HEK293 (cell line): ENCODE data around the gene EXOG.

ENCODE experiments used
- CTCF ChIA-PET: fragments of 350-600 bp; formaldehyde crosslinking; extraction: SDS; loops from one replicate; lab custom pipeline; 2021; ENCODE audit warnings: antibody characterized with exemption; lab: Yijun Ruan, JAX
- POLR2A ChIA-PET: fragments of 300-600 bp; formaldehyde crosslinking; extraction: SDS; loops from one replicate; lab custom pipeline; 2020; ENCODE audit warnings: antibody characterized with exemption, inconsistent platforms; lab: Yijun Ruan, JAX
- H3K27ac ChIP-seq: fragments of 200-500 bp; sonication (Bioruptor generic); 2 replicates; pipeline ENCODE4 v1.5.1; 2014; ENCODE audit warnings: low read depth, low read length, control low read depth, inconsistent platforms; ENCODE audit errors: extremely low read depth
- H3K36me3 ChIP-seq, 2 experiments: fragments of 200-500 bp in 1 of 2; sonication (Bioruptor generic) in 1 of 2; 1 replicate in 1 of 2; 2 replicates in 1 of 2; pipeline ENCODE4 v1.5.1; 2014 to 2017; ENCODE audit warnings: inconsistent platforms in 2 of 2, low read length in 2 of 2; ENCODE audit not compliant: control insufficient read depth in 2 of 2, insufficient read depth in 1 of 2
- H3K4me1 ChIP-seq: fragments of 200-500 bp; sonication (Bioruptor generic); 2 replicates; pipeline ENCODE4 v1.5.1; 2014; ENCODE audit warnings: mild to moderate bottlenecking, low read length, inconsistent platforms; ENCODE audit not compliant: control insufficient read depth, insufficient read depth
- H3K4me3 ChIP-seq: 2 replicates; pipeline ENCODE4 v1.5.1; 2011; ENCODE audit warnings: low read depth, mild to moderate bottlenecking, control low read depth, low read length, moderate library complexity
- H3K9me3 ChIP-seq: fragments of 200-500 bp; sonication (Bioruptor generic); 2 replicates; pipeline ENCODE4 v1.5.1; 2014; ENCODE audit warnings: low read depth, low read length, inconsistent platforms; ENCODE audit not compliant: control insufficient read depth, insufficient read depth
- BCL11A ChIP-seq: fragments of 450-650 bp; formaldehyde crosslinking; IDR thresholded peaks from 2 replicates; pipeline ENCODE4 v1.5.1; 2016; ENCODE audit warnings: low read depth, missing biosample characterization, missing genetic modification characterization
- KLF17 ChIP-seq: fragments of 450-650 bp; formaldehyde crosslinking; IDR thresholded peaks from 2 replicates; pipeline ENCODE4 v1.5.1; 2016; ENCODE audit warnings: missing biosample characterization, missing genetic modification characterization
- PRDM4 ChIP-seq: fragments of 450-650 bp; formaldehyde crosslinking; IDR thresholded peaks from 2 replicates; pipeline ENCODE4 v1.5.1; 2017; ENCODE audit warnings: missing biosample characterization, missing genetic modification characterization
- WT1 ChIP-seq: fragments of 450-650 bp; formaldehyde crosslinking; IDR thresholded peaks from 2 replicates; pipeline ENCODE4 v1.5.1; 2016; ENCODE audit warnings: missing biosample characterization, missing genetic modification characterization
- ZBTB1 ChIP-seq: fragments of 450-650 bp; formaldehyde crosslinking; IDR thresholded peaks from 2 replicates; pipeline ENCODE4 v1.5.1; 2016; ENCODE audit warnings: missing biosample characterization, missing genetic modification characterization
- ZBTB26 ChIP-seq: fragments of 450-650 bp; formaldehyde crosslinking; optimal IDR thresholded peaks from 2 replicates; pipeline ENCODE3; 2016; ENCODE audit warnings: missing biosample characterization, mild to moderate bottlenecking, missing genetic modification characterization
- ZFHX2 ChIP-seq: fragments of 450-650 bp; formaldehyde crosslinking; conservative IDR thresholded peaks from 2 replicates; pipeline ENCODE4 v1.5.1; 2016; ENCODE audit warnings: missing biosample characterization, missing genetic modification characterization
- ZNF155 ChIP-seq: fragments of 450-650 bp; formaldehyde crosslinking; IDR thresholded peaks from 2 replicates; pipeline ENCODE4 v1.5.1; 2016; ENCODE audit warnings: missing biosample characterization, missing genetic modification characterization
- ZNF16 ChIP-seq: fragments of 450-650 bp; formaldehyde crosslinking; IDR thresholded peaks from 2 replicates; pipeline ENCODE4 v1.5.1; 2016; ENCODE audit warnings: low read depth, missing biosample characterization, missing genetic modification characterization
- ZNF175 ChIP-seq: fragments of 450-650 bp; formaldehyde crosslinking; IDR thresholded peaks from 2 replicates; pipeline ENCODE4 v1.5.1; 2016; ENCODE audit warnings: missing biosample characterization, missing genetic modification characterization
- ZNF23 ChIP-seq: fragments of 450-650 bp; formaldehyde crosslinking; IDR thresholded peaks from 2 replicates; pipeline ENCODE4 v1.5.1; 2016; ENCODE audit warnings: missing biosample characterization, missing genetic modification characterization, borderline replicate concordance
- ZNF280C ChIP-seq: fragments of 450-650 bp; formaldehyde crosslinking; IDR thresholded peaks from 2 replicates; pipeline ENCODE4 v1.5.1; 2016; ENCODE audit warnings: missing biosample characterization, missing genetic modification characterization
- ZNF292 ChIP-seq: fragments of 450-650 bp; formaldehyde crosslinking; IDR thresholded peaks from 2 replicates; pipeline ENCODE4 v1.5.1; 2016; ENCODE audit warnings: low read depth, missing biosample characterization, missing genetic modification characterization, borderline replicate concordance
- ZNF324 ChIP-seq: fragments of 450-650 bp; formaldehyde crosslinking; IDR thresholded peaks from 2 replicates; pipeline ENCODE4 v1.5.1; 2016; ENCODE audit warnings: missing biosample characterization, missing genetic modification characterization
- ZNF394 ChIP-seq: fragments of 450-650 bp; formaldehyde crosslinking; IDR thresholded peaks from 2 replicates; pipeline ENCODE4 v1.5.1; 2016; ENCODE audit warnings: missing biosample characterization, missing genetic modification characterization, mild to moderate bottlenecking, moderate library complexity, borderline replicate concordance
- ZNF501 ChIP-seq: fragments of 450-650 bp; formaldehyde crosslinking; IDR thresholded peaks from 2 replicates; pipeline ENCODE4 v1.5.1; 2016; ENCODE audit warnings: missing biosample characterization, missing genetic modification characterization
- ZNF518A ChIP-seq: fragments of 450-650 bp; formaldehyde crosslinking; conservative IDR thresholded peaks from 2 replicates; pipeline ENCODE4 v1.5.1; 2016; ENCODE audit warnings: low read depth, missing biosample characterization, missing genetic modification characterization
- ZNF558 ChIP-seq: fragments of 450-650 bp; formaldehyde crosslinking; IDR thresholded peaks from 2 replicates; pipeline ENCODE4 v1.5.1; 2016; ENCODE audit warnings: missing biosample characterization, missing genetic modification characterization
- ZNF621 ChIP-seq: fragments of 450-650 bp; formaldehyde crosslinking; IDR thresholded peaks from 2 replicates; pipeline ENCODE4 v1.5.1; 2017; ENCODE audit warnings: missing biosample characterization, missing genetic modification characterization
- ZNF624 ChIP-seq: fragments of 450-650 bp; formaldehyde crosslinking; IDR thresholded peaks from 2 replicates; pipeline ENCODE4 v1.5.1; 2017; ENCODE audit warnings: missing biosample characterization, missing genetic modification characterization
- ZNF660 ChIP-seq: fragments of 450-650 bp; IDR thresholded peaks from 2 replicates; pipeline ENCODE4 v1.5.1; 2018; ENCODE audit warnings: missing biosample characterization, mild to moderate bottlenecking, missing genetic modification characterization
- ZNF670 ChIP-seq: fragments of 450-650 bp; formaldehyde crosslinking; IDR thresholded peaks from 2 replicates; pipeline ENCODE4 v1.5.1; 2016; ENCODE audit warnings: missing biosample characterization, missing genetic modification characterization, low read depth
- ZNF707 ChIP-seq: fragments of 450-650 bp; formaldehyde crosslinking; IDR thresholded peaks from 2 replicates; pipeline ENCODE4 v1.5.1; 2016; ENCODE audit warnings: missing biosample characterization, missing genetic modification characterization
- ZNF768 ChIP-seq: fragments of 450-650 bp; formaldehyde crosslinking; IDR thresholded peaks from 2 replicates; pipeline ENCODE4 v1.5.1; 2018; ENCODE audit warnings: missing biosample characterization, mild to moderate bottlenecking, missing genetic modification characterization
- ZNF792 ChIP-seq: fragments of 450-650 bp; formaldehyde crosslinking; IDR thresholded peaks from 2 replicates; pipeline ENCODE4 v1.5.1; 2016; ENCODE audit warnings: missing biosample characterization, missing genetic modification characterization

Gene EXOG

GRCh38 chr3:38482951-38483350 lies 13.2 kb upstream of the EXOG start:
- Histone ChIP-seq H3K9me3 (no peaks in the 10 kb centered on the region), H3K27ac (no peak overlapping the region), H3K4me1 (no peaks in the 10 kb centered on the region), H3K4me3 (no peak overlapping the region), H3K36me3 (peaks cover 0 to 84% of the 10 kb centered on the region in 2 experiments; a peak in 1 of 3 replicates)
- ChIA-PET CTCF (interaction anchor here (1.0 to 1.1 kb wide), 2 partner anchors 12 to 13 kb away, joined by 3 to 4 read pairs; partner anchors contain the start of gene EXOG), POLR2A (no interaction called here)
- TF ChIP-seq ZNF155 = no peak
- TF ChIP-seq ZBTB1 = no peak
- TF ChIP-seq WT1 (tag by site-specific recombination) = no peak
- no peak for TF ChIP-seq ZNF624 (tag by site-specific recombination)
- no peak for TF ChIP-seq ZNF768 (tag by site-specific recombination)
- TF ChIP-seq ZNF16 (tag by site-specific recombination) = no peak
- TF ChIP-seq PRDM4 (tag by site-specific recombination) = no peak
- TF ChIP-seq ZNF621 = no peak
- TF ChIP-seq ZNF792 (tag by site-specific recombination) = no peak
- no peak for TF ChIP-seq ZNF558 (tag by site-specific recombination)
- no peak for TF ChIP-seq ZNF707
- no peak for TF ChIP-seq ZBTB26 (tag by site-specific recombination)
- no peak for TF ChIP-seq ZNF670 (tag by site-specific recombination)
- no peak for TF ChIP-seq ZNF394
- TF ChIP-seq ZNF280C (tag by site-specific recombination) = no peak
- TF ChIP-seq ZFHX2 (tag by site-specific recombination) = no peak
- TF ChIP-seq ZNF501 (tag by site-specific recombination) = no peak
- TF ChIP-seq ZNF23 (tag by site-specific recombination) = no peak
- TF ChIP-seq ZNF292 = no peak
- no peak for TF ChIP-seq ZNF324

- peaks cover 0 to 50% of the 10 kb centered on the region in 2 experiments; a peak in 1 of 3 replicates for H3K36me3 ChIP-seq
- TF ChIP-seq ZNF660 (no peak), BCL11A (tag by site-specific recombination) (no peak), ZNF518A (tag by site-specific recombination) (no peak), ZNF175 (tag by site-specific recombination) (no peak), ZNF16 (tag by site-specific recombination) (no peak), KLF17 (tag by site-specific recombination) (no peak)
- ChIA-PET POLR2A (no interaction called here), CTCF (no interaction called here)
- no peaks in the 10 kb centered on the region for H3K4me1 ChIP-seq
- no peak overlapping the region for H3K4me3 ChIP-seq
- no peaks in the 10 kb centered on the region for H3K9me3 ChIP-seq
- no peak overlapping the region for H3K27ac ChIP-seq
Measured at GRCh38 chr3:38487323-38487722, 8.8 kb upstream of the EXOG start.
